Adrenal gland (tissue), 12 donors: ENCODE results near the gene TYMP. TPM values are rescaled to one million over a fixed set of nuclear protein-coding genes. Genes with fewer than 3 reads are reported as not detected.

Experiments used
- DNase-seq, 7 donors: peaks; one replicate each; pipeline ENCODE4 v3.0.0-alpha.2; 2019 to 2020
- H3K27ac ChIP-seq, 5 donors: fragments of 200-600 bp; sonication (generic) in 4 of 5; 1 replicate in 3 of 5; 2 replicates in 2 of 5; pipeline versions ENCODE4 v1.5.1 to v1.8.0; 2016 to 2020; ENCODE audit warnings: mild to moderate bottlenecking in 1 of 5
- H3K27me3 ChIP-seq: fragments of 200-600 bp; 2 replicates; pipeline ENCODE4 v1.8.0; 2021
- H3K36me3 ChIP-seq, 2 donors: fragments of 200-600 bp; replicated peaks in 1 of 2; 1 replicate in 1 of 2; 2 replicates in 1 of 2; pipeline versions ENCODE4 v1.5.1 to v1.8.0; 2018 to 2022
- H3K4me1 ChIP-seq, 2 donors: fragments of 200-600 bp; replicated peaks in 1 of 2; 1 replicate in 1 of 2; 2 replicates in 1 of 2; pipeline versions ENCODE4 v1.5.1 to v1.8.0; 2018 to 2021
- H3K4me3 ChIP-seq, 4 donors: fragments of 200-600 bp; sonication (generic) in 3 of 4; one replicate each; pipeline ENCODE4 v1.5.1; 2016 to 2018
- H3K9me3 ChIP-seq, 3 donors: fragments of 200-600 bp; sonication (generic) in 1 of 3; replicated peaks in 1 of 3; 1 replicate in 2 of 3; 2 replicates in 1 of 3; pipeline versions ENCODE4 v1.5.1 to v1.8.0; 2016 to 2021
- POLR2A ChIP-seq, 2 donors: fragments of 450-650 bp; IDR thresholded peaks; one replicate each; pipeline ENCODE4 v1.6.1; 2017; ENCODE audit warnings: antibody characterized with exemption in 2 of 2, mild to moderate bottlenecking in 2 of 2, moderate library complexity in 1 of 2
- WGBS, 4 donors: extraction: QIAGEN DNeasy Blood & Tissue Kit in 2 of 4; methylation state at CpG; one replicate each; pipeline versions ENCODE4 v1.1.5 to v1.1.7; 2013 to 2017; 5-methylcytosine and 5-hydroxymethylcytosine counted together
- intact Hi-C, 2 donors: fragments of 100-400 bp; cut with DNase I; formaldehyde crosslinking; loops; one replicate each; pipeline versions ENCODE4 v1.14.1 to v1.15.0; 2022 to 2023
- polyA plus RNA-seq, 3 donors: library from polyadenylated mRNA; stranded (reverse); fragments of 200-250 nt in 2 of 3; fragments of 350-450 nt in 1 of 3; fragmentation: Illumina TruSeq in 1 of 3; extraction: RNeasy Lipid Tissue Mini Kit (QIAGEN cat#74804) in 1 of 3; gene quantifications; one replicate each; pipeline ENCODE4 v1.2.3, GENCODE V29; 2013 to 2014
- total RNA-seq, 9 donors: library from RNA; depleted of rRNA in 4 of 9; stranded (reverse); fragments of >200 nt in 4 of 9; fragments of 120-200 nt in 1 of 9; fragmentation: NEBNext Ultra II Directional in 1 of 9; extraction: Animal tissue kit (Norgen Biotek cat#: 25700) in 1 of 9; gene quantifications; one replicate each; pipeline versions ENCODE4 v1.1.0 to v1.2.4, GENCODE V29; 2013 to 2023
- TF ChIP-seq, protein P1 (sequence below), 6 experiments: fragments of 450-650 bp in 4 of 6; fragments of 200-600 bp in 2 of 6; sonication (generic) in 1 of 6; IDR thresholded peaks; 1 replicate in 5 of 6; 2 replicates in 1 of 6; pipeline versions ENCODE4 v1.5.1 to v1.8.0; 2016 to 2021; ENCODE audit warnings: antibody characterized with exemption in 6 of 6, mild to moderate bottlenecking in 2 of 6, moderate library complexity in 1 of 6
- donor health status: healthy with polysubstance abuse.
- donor health status: Bipolar disorder and iron deficiency.
- donor health status: DM: yes; HTN: yes; CAD: no.
- donor health status: DM: no; HTN: no; CAD: no.
- donor health status: DM: no; HTN: no; CAD: no.
- donor health status: DM: yes; HTN: yes; CAD: no.

The TYMP gene
- total and polyA plus RNA-seq, 12 donors, result 1.9 to 152 (median 64.5) TPM

DNA sequence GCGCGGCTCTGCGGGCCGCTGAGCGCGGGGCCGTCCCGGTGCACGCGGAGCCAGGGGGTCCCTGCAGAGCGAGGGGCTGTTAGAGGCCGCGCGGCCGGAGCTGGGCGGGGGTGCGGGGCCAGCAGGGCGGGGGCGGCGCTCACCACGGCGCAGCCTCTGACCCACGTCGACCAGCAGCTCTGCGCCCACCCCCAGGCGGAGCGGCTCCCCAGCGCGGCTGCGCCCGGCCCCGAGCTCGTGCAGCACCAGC lies 4.0 kb downstream of the TYMP start:
- H3K4me1 ChIP-seq, result peaks cover 23 to 30% of the 10 kb centered on the region in 2 donors
- WGBS, 4 donors, result 1% methylated on average over 17 to 33 of the region's 33 CpGs; no CpG with 5 or more reads in 2 of the 4 donors

DNA sequence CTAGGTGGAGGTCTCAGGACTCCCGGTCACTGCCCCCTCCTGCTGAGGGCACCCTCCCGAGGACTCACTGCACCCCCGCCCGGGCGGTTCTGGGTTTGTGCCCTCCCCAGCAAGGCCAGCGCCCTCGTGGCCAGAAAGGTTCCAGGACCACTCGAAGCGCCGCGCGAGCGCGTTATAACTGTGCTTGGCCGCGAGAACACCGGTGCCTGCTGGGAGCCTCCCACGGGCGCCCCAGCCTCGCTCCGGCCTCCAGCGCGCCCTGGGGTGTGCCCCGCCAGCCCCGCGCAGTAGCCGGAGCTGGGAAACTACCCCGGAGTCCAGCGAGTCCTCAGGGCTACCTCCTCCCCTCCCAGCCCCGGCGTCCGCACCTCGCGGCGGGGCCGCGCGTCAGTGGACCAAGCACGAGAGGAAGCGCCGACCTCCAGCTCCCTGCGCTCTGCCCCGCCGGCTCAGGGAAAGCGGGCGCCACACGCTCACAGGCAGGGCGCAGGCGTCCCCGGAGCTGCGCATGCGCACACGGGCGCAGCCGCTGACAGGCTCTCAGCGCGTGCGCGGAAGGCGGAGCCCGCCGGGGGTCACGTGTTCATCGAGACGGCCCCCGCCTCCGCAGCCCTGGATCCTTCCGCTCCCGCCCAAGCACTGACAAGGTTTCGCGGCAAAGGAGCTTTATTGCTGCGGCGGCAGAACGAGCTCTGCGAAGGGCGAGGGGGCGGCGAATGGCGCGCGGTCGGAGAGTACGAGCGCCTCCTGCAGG lies 4.5 kb downstream of the TYMP start, which contains the start of gene SCO2:
Gene SCO2 (minus strand): TSS at position 495 of the 754 bp plus-strand sequence. CDS start 1,187 bp downstream, outside the sequence.
- intact Hi-C loops, result no loop called here
- peak within 1 kb of the TSS; percentile 29 to 97 (median 89) for H3K27ac ChIP-seq

More for the DNA sequence above, 4.0 kb downstream of the TYMP start:
- no peak for DNase-seq
- TF ChIP-seq, protein P1, sequence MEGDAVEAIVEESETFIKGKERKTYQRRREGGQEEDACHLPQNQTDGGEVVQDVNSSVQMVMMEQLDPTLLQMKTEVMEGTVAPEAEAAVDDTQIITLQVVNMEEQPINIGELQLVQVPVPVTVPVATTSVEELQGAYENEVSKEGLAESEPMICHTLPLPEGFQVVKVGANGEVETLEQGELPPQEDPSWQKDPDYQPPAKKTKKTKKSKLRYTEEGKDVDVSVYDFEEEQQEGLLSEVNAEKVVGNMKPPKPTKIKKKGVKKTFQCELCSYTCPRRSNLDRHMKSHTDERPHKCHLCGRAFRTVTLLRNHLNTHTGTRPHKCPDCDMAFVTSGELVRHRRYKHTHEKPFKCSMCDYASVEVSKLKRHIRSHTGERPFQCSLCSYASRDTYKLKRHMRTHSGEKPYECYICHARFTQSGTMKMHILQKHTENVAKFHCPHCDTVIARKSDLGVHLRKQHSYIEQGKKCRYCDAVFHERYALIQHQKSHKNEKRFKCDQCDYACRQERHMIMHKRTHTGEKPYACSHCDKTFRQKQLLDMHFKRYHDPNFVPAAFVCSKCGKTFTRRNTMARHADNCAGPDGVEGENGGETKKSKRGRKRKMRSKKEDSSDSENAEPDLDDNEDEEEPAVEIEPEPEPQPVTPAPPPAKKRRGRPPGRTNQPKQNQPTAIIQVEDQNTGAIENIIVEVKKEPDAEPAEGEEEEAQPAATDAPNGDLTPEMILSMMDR (IDR thresholded peaks at IDR 0.05), result peak in 1 of 6 experiments; percentile 43
- TF ChIP-seq POLR2A (IDR thresholded peaks at IDR 0.05), result no peak
- peak overlapping the region in 3 of 4 donors; percentile 26 to 83 (median 51) for H3K4me3 ChIP-seq
- peaks cover 0 to 29% of the 10 kb centered on the region in 2 donors for H3K36me3 ChIP-seq
- intact Hi-C loops, result no loop called here
- H3K27me3 ChIP-seq, result no peaks in the 10 kb centered on the region
- H3K9me3 ChIP-seq, result no peaks in the 10 kb centered on the region
- peak overlapping the region; percentile 29 to 97 (median 89) for H3K27ac ChIP-seq

DNA sequence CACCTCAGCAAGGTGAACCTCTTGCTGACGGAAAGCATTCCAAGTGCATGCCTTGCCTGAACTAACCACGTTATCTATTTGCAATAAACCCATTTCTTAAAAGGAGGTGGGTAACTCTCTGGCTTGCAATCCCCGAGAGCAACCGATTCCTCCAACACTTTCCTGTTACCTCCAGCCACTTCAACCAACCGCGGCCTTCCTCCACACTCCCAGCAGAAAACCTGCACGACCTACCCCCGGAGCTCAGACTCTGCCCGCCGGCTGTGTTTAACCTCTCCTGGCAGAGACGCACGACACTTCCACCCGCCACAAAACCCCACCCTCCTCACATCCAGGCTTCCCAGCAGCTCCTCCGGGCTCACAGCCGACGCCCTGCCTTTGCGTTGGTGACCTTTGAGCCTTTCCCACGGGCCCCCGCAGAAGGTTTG lies 5.1 kb downstream of the TYMP start:
- intact Hi-C loops, result no loop called here
- no peak for TF ChIP-seq POLR2A (IDR thresholded peaks at IDR 0.05)
- TF ChIP-seq, protein P1 (IDR thresholded peaks at IDR 0.05), result no peak
- Histone ChIP-seq H3K36me3 (peaks cover 0 to 32% of the 10 kb centered on the region in 2 donors), H3K4me3 (peak overlapping the region in 3 of 4 donors; percentile 51 to 83 (median 53)), H3K27me3 (no peaks in the 10 kb centered on the region), H3K9me3 (no peaks in the 10 kb centered on the region), H3K4me1 (peaks cover 20 to 23% of the 10 kb centered on the region in 2 donors), H3K27ac (peak overlapping the region; percentile 29 to 97 (median 89))
- WGBS, 4 donors, result 4 to 13% (median 6%) methylated on average over 14 to 19 of the region's 19 CpGs
- no peak for DNase-seq

More for the DNA sequence above, 4.5 kb downstream of the TYMP start, which contains the start of gene SCO2:
- Histone ChIP-seq H3K4me1 (peaks cover 23 to 25% of the 10 kb centered on the region in 2 donors), H3K27me3 (no peaks in the 10 kb centered on the region), H3K9me3 (no peaks in the 10 kb centered on the region), H3K36me3 (peaks cover 0 to 32% of the 10 kb centered on the region in 2 donors), H3K4me3 (peak within 1 kb of the TSS; percentile 26 to 83 (median 52))
- peak; percentile 57 to 76 for TF ChIP-seq POLR2A (IDR thresholded peaks at IDR 0.05)
- TF ChIP-seq, protein P1 (IDR thresholded peaks at IDR 0.05), result peak in 3 of 6 experiments; percentile 27 to 62 (median 33)
- DNase-seq, result peak; percentile 96 to 98 (median 97)
- 0 to 1% (median 0%) methylated on average over 1 to 84 of the region's 84 CpGs for WGBS, 4 donors

DNA sequence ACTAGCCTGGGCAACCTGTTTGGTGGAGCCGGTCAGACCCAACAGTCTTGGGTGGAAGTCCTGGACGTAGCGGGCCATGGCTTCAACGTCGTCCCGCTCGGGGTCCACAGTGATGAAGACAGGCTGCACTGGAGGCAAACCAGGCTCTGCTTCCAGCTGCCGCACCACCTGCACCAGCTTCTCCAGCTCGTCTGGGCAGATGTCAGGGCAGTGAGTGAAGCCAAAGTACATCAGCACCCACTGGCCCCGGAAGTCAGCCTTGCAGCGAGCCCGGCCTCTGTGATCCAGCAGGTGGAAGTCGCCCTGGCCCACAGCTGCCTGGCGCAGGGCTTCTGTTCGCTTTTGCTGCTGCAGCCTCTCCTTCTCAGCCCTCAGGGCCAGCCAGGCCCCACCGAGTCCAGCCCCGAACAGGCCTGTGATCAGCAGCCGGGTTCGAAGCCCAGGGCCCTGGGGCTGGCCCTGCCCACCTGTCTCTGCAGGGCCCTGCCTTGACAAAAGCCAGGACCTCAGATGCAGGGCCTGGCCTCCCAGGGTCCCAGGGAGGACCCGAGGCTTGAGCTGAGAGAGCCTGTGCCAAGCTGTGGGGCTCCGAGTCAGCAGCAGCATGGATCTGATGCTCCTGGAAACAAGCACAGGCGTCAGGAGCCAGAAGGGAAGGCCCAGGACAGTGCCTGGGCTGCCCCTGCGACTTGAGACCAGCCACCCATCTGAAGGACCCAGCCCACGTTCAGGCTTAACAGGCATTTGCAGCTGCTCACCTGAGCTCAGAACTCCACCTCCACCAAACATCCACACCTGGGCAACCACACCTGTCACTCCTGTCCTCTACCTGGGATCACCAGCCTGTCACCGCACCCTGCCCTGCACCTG lies 5.8 kb downstream of the TYMP start:
- intact Hi-C loops, result no loop called here
- peak in 3 of 7 donors; percentile 26 to 61 (median 44) for DNase-seq
- TF ChIP-seq, protein P1 (IDR thresholded peaks at IDR 0.05), result no peak
- TF ChIP-seq POLR2A (IDR thresholded peaks at IDR 0.05), result no peak
- Histone ChIP-seq H3K36me3 (peaks cover 0 to 37% of the 10 kb centered on the region in 2 donors), H3K27ac (peak overlapping the region in 2 of 5 donors; percentile 91 to 97), H3K4me3 (peak overlapping the region in 1 of 4 donors; percentile 83), H3K27me3 (no peaks in the 10 kb centered on the region), H3K4me1 (peaks cover 20 to 23% of the 10 kb centered on the region in 2 donors), H3K9me3 (no peaks in the 10 kb centered on the region)
- WGBS, 4 donors, result 79 to 87% (median 81%) methylated on average over 4 to 25 of the region's 25 CpGs
